GM18520 (cell line): ENCODE measurements around the gene GGT6.

Source experiments
- ATAC-seq: cut with Tn5 transposase; IDR thresholded peaks from one replicate; pipeline ENCODE4 v1.9.1; 2021; ENCODE audit not compliant: unreplicated experiment

GGT6 gene

GRCh38 chr17:4540224-4540651, 20.1 kb downstream of the GGT6 start:
- no peak for ATAC-seq

GRCh38 chr17:4539576-4540223, 20.7 kb downstream of the GGT6 start:
- no peak for ATAC-seq

GRCh38 chr17:4539025-4539424, 21.4 kb downstream of the GGT6 start:
- ATAC-seq: no peak

- ATAC-seq: no peak
Observed at GRCh38 chr17:4538236-4539002, 22.0 kb downstream of the GGT6 start.

- no peak for ATAC-seq
Observed at GRCh38 chr17:4537451-4538235, 22.7 kb downstream of the GGT6 start.

- ATAC-seq: no peak
Observed at GRCh38 chr17:4536742-4537411, 23.5 kb downstream of the GGT6 start.

GRCh38 chr17:4536259-4536741, 24.1 kb downstream of the GGT6 start:
- ATAC-seq: no peak

- ATAC-seq: no peak
Observed at GRCh38 chr17:4535667-4536258, 24.6 kb downstream of the GGT6 start.

GRCh38 chr17:4534928-4535666, 25.3 kb downstream of the GGT6 start:
- no peak for ATAC-seq

- ATAC-seq: no peak
Observed at GRCh38 chr17:4534515-4534914, 25.9 kb downstream of the GGT6 start.

- ATAC-seq: no peak
Observed at GRCh38 chr17:4533523-4534504, 26.6 kb downstream of the GGT6 start.

- ATAC-seq: no peak
Observed at GRCh38 chr17:4532860-4533522, 27.4 kb downstream of the GGT6 start.

- no peak for ATAC-seq
Observed at GRCh38 chr17:4531988-4532736, 28.2 kb downstream of the GGT6 start.

- ATAC-seq: no peak
Observed at GRCh38 chr17:4530799-4531730, 29.3 kb downstream of the GGT6 start.

GRCh38 chr17:4529533-4530152, 30.7 kb downstream of the GGT6 start:
- ATAC-seq: no peak

GRCh38 chr17:4527566-4528125, 32.7 kb downstream of the GGT6 start:
- ATAC-seq: no peak
